Measurements from ENCODE around the gene ENO3.
A peak's percentile ranks its signal among the peaks of the same experiment; 100 is the strongest.

Gene ENO3

DNA sequence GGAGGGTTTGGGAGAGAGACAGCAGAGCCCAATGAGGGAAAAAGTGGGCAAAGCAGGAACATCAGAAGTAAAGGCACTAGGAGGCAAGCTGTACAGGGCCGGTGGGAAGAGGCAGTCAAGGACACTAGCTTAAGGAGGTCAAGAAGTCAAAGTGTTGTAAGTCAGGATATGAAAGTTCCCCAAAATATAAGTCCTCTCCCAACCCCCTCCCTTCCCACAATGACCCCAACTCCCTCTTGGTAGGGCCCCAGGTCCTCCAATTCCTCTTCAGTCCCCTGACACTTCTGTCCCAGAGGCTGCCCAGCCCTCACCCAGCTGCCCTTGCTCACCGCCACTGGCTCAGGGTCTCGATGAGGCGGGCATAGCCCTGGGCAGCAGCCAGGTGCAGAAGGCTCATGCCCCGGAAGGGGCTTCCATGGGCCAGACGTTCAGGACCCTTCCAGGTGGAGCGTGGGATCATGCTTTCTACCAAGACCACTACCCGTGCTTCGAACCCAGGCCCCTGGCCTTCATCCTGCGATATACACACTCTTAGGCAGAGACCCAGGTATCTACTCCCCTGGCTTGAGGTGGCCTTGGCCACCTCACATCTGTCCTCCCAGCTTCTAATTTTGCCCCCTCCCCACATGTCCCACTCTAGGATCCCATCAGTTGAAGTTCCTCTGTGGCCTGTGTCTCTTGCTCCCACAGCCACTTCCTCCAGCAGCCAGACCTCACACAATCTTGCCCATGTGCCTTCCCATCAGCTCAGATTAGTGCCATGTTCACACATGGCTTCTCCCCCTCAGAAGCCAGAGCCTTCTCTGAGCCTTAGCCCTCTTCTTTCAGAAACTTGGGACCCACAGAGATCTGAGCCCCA is 22.6 kb downstream of the ENO3 start:
- DNase-seq (ENCODE audit: low read depth) = no peak

DNA sequence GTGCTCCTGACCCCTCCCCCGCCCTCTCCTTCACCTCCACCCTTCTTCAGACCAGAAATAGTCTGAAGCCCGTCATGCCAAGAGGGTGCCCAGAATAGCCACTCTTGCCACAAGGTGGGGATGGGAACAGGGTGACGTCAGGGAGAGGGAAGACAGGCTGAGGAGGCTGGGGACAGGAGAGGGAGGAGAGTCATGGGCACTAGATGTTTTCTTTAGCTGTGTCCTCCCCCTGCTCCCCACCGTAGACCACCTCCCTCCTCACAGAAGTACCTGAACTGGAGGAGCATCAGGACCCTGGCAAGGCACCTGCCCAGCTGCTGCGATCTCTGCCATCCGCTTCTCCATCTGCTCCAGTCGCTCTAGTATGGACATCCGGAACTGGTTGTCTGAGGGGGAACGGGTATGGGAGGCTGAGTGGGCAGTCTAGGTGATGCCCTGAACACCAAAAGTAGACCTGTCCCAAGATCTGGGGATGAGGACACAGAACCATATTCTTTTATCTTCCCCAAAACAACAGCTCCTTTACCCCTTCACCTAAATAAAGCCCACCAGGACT is 23.3 kb downstream of the ENO3 start:
- no peak for DNase-seq (ENCODE audit: low read depth)

DNA sequence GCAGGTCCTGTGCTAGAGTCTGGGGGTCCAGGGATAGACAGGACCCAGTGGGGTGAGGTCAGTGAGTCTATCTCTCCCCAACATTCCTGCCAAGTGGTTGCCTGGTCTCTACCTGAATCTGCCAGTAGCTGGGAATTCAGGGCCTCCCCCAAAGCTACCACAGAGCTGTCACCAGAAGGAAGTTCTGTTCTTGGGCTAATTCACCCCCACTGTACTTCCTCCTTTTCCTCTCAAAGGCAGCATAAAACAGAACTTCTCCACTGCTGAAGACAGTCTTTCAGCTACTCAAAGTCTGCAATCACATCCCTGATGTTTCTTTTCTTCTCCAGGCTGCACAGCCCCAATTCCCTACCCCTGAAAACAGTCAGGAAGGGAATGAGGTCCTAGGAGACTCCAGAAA is 27.8 kb downstream of the ENO3 start:
- DNase-seq (ENCODE audit: low read depth) = no peak

DNA sequence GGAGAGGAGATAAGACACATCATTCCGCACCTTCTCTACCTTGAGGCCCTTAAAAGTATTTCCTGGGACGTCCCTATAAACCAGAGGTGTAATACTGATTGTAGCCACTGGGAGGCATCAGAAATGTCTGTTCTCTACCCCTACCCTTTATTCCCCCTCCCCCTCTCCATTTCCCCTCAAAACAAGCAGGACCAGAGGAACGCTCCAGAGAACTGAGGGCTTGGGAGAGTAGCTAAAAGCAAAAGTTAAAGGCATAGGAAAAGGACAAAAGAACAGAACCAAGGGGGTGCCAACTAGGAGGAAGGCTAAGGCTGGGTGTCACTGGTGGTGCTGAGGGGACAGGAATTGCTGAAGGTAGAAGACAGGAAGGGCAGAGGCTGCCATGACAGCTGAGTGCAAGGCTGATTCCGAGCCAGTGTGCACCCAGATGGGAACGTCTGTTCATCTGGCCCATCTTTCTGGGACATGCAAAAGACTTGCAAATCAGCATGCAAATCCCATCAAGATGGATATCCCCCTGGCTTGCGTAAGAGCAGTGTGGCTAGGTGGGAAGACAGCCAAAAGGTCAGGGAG is 29.8 kb downstream of the ENO3 start:
- DNase-seq (ENCODE audit: low read depth) = no peak

DNA sequence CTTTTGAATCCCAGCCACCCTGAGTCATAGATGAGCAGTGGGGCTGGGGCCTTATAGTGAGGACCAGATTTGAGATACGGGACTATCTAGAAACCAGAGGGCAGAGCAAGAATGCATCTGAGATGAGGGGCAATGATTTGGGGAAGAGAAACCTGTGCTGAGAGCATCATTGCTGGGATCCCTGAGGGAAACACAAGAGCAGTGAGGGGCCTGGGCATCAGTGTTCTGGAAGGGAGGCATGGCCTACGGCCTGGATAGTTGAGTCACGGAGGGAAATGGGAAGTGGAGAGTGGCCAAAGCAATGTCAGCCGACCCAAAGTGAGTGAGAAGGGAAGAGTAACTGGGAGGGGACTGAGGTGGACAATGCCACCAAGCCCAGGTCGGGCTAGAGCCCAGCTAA is 31.4 kb downstream of the ENO3 start:
- no peak for DNase-seq (ENCODE audit: low read depth)

DNA sequence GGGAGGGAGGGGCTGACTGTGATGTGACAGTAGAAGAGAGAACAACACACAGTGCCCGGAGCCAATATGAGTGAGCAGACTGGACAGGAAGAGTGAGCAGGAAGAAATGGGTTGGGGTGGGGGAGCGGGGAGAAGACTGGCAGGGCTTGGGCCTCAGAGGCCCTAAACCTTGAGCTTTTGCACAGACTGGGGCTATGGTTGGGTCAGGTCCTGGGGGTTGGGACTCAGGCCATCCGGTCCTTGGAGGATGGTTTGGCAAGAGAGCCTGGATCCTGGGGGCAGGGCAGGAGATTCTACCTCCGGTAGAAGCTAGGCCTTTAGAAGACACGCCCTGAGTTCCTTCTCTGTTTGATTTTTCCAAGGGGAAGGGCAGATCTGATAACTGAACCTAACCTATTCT is 35.5 kb downstream of the ENO3 start:
- no peak for DNase-seq (ENCODE audit: low read depth)

DNA sequence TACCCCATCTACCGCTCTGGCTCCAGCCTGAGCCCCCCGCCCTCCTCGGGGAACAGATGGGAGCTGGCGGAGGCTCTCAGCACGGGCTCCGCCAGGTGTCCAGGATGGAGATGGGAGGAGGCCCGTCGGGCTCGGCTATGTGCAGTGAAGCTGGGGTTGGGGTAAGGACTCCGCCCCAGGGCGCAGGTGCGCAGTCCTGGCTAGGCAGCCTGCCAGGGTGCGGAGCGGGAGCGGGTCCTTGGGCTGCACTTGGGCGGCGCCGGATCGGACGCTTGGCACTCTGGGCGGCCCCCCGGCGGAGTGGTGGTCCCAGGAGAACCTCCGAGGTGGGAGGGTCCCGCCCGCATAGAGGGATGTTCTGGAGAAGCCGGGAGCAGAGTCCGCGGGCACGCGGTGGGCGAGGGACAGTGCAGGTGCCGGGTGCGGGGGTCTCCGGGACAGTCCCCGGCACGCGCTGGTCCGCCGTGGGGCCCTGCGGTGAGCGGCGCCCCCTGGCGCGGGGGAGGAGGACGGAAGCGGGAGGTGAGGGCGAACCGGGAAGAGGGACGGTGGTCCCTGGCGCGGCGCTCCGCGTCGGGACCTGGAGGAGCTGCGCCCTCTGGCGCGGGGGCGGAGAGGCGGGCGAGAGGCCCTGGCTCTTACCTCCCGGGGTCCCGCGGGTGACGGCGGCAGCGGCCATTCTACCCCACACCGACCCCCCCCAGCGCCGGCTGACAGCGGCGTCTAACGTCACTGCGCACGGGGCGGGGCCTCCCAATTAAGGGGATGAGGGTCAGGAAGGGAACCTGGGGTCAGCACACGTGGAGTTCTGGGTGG is 36.2 kb downstream of the ENO3 start, which contains the start of gene CAMTA2:
CAMTA2 (minus strand) TSS at position 725 of the 816 bp plus-strand sequence. CDS start 1,453 bp downstream, outside the sequence.
- DNase-seq (ENCODE audit: low read depth) = no peak

DNA sequence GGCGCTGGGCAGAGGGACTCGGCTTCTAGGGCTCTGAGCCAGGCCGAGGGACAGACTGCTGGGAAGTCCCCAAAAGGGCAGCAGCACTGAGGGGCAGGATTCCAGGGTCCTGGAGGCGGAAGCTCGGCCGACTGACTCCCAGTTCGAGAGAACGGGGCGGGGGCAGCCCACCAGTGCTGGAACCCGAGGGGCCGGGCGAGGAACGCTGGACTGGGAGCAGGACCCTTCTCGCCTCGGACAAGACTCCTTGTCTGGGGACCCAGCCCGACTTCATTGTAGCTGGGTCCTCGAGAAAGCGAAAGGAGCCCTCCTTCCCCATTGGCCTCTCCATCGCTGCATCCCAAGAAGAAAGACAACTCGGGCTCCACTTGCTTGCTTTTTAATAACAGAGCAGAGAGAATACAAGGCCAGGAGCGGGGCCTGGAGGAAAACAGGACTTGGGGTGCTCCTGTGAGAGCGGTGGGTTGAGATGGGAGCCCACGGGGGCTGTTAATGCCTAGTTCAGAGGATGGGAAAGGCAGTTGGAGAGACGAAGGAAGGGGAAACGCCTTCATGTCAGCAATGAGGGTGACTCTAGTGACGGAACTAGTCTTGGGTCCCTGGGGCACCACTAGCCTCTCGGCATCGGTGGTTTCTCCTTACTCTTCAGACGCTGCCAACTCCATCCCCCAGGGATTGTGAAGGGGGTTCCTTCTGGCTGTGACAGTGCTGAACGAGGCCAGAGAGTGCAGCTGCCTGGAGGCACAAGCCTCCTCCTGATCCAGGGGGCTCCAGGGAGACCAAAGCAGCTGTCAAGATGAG is 37.0 kb downstream of the ENO3 start:
- no peak for DNase-seq (ENCODE audit: low read depth)

DNA sequence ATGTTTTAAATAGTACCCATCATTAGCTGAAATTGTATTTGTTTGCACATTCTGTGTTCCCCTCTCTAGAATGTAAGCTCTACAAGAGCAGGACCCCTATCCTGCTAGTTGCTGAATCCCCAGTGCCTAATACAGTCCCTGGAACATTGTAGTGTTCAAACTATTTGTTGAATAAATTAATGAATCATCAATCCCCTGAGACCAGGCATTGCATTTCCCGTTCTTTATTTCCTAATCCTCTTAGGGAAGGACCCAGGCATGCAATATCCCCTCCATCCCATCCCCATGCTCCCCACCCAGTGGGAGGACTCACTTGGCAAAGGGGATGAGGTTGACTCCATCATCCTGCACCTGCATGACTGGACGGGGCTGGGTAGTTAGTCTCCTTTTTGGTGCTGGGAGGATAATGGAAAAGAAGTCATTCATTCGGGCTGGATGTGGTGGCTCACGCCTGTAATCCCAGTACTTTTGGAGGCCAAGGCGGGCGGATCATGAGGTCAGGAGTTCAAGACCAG is 43.2 kb downstream of the ENO3 start:
- DNase-seq (ENCODE audit: low read depth) = no peak

DNA sequence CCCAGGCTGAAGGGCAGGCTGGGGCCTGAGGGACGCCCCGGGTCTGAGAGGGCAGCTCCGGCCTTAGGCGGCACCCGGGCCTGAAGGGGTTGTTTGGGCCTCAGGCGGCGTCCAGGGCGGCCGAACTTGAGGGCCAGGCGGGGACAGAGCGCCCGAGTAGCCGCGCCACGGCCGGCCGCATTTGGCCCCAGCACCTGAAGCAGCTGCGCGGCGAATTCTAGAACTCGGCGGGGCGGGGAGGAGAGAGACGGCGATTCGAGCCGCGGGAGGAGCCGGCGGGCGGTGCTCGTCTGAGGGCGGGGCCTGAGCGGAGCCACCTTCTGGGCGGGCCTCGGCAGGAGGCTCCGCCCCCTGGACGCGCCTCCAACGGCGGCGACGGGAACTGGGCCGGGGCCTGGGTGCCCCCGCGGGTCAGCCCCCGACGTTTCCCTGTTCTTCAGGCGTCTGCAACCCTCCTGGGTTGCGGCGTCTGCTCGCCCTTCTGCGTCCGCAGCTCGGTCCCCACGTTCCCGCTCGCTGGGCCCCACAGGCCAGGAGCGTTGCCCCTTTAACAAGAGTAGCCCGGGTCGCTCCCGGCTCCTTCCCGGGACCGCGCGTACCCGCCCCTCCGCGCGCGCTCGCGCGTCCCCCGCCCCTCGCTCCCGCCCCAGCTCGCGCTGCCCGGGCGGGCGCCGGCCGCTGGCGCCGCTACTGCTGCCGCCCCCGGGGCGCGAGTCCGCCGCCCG is 46.5 kb downstream of the ENO3 start, which contains the start of the genes INCA1 and KIF1C:
INCA1 (minus strand) TSS at position 221 of the 725 bp plus-strand sequence. CDS start 3,085 bp downstream, outside the sequence.
KIF1C (plus strand) TSS at position 649 of the 725 bp plus-strand sequence. CDS start 2,297 bp downstream, outside the sequence.
- DNase-seq (ENCODE audit: low read depth) = peak; percentile 77

DNA sequence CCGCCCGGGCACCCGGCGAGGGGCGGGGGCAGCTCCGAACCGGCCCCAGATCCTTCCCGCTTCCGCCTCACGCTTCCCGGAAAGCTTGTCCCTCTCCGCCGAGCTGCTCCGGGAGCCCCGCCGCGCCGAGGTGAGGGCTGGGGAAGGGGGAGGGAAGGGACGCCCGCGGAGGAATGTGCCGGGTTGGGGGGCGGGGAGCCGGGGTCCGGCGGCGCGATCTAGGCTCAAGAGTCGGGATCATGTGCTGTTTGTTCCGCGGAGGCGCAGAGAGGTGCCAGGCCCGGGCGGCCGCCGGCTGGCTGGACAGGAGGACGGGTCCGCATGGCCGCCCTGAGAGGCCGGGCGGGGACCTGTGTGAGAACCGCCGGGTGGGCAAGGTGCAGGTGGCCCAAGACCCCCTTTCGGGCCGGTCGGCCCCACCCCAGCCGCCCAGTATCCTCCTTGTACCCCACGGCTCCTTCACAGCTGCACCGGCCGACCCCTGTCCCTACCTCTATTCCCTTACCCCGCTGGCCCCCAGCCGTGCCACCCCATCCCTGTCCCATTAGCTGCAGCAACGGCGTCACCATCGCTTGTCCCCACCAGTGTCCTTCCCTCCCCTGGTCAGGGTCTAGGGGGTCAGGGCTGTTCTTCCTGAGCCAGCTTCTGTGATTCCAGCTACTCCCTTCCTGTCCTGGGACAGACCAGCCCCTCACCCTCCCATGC is 47.3 kb downstream of the ENO3 start:
- no peak for DNase-seq (ENCODE audit: low read depth)

DNA sequence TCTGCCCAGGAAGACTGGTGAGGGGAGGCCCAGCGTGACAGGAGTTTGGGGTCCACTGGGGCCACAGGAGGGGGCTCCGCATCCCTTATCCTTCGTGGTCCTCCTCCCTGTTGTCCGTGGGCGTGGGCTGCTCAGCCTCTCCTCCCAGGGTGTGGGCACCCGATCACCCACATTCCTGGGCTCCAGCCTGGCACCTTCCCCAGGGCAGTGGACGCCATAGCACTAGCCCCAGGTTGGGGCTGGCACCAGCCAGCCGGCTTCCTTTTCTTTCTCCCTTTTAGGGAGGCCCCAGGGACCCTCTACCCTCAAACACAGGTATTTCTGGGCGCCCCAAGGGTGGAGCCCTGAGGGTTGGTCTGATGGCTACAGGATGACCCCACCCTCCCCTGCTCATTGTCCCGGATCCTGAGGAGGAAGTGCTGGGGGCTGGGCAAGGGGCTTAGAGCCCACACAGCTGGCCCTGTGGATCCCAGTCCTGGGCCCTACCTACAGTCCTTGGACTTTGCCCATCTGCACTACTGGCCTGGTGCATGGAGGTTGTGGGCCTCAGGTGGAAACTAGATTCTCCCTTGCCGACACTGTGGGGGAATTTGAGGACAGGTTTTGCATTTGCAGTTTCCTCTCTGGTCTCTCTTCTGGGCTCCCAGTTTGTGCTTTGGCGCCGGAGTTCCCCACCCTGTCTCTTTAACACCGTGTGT is 48.0 kb downstream of the ENO3 start:
- no peak for DNase-seq (ENCODE audit: low read depth)

DNA sequence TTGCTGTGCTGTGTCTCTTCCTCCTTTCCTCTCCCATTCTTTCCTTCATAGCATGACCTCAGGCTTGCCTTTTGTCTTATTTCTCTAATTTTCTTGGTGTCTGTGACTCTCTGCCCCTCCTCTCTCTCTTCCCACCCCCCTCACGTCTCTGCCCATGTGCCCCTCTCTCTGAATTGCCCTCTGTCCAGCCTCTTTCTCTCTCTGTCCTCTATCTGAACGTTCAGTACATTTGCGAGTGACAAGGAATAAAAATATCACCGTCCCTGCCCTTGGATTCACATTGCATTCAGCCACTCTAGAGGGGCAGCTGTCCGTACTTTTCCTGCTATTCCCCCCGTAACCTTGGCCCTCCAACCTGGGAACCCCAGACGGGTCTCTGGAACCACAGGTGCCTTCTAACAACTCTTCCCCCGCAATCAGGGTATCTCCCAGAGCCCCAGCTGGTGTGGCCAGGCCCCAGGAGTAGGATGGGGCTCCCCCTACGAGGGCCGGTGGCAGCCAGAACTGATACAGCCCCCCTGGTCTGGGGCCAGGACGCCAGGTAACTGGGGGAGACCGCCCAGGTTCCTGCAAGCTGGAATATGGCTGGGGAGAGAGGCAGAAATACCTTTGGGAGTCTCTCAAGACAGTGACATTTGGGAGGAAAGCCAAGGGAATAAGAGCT is 48.6 kb downstream of the ENO3 start:
- DNase-seq (ENCODE audit: low read depth) = no peak

DNA sequence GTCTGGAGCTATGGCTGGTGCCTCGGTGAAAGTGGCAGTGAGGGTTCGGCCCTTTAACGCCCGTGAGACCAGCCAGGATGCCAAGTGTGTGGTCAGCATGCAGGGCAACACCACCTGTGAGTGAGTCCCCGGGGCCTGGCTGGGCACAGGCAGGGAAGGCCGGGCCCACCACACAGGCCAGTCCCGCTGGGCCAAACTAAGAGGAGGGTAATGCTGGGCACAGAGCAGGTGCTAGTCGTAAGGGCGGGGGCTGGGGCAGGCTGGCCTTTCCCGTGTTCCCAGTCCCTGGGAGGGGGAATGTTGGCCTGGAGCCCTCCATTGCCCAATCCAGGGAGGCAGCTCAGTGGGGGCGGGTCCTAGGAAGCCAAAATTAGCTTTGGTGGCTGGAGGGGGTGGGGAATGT is 49.3 kb downstream of the ENO3 start:
- no peak for DNase-seq (ENCODE audit: low read depth)

DNA sequence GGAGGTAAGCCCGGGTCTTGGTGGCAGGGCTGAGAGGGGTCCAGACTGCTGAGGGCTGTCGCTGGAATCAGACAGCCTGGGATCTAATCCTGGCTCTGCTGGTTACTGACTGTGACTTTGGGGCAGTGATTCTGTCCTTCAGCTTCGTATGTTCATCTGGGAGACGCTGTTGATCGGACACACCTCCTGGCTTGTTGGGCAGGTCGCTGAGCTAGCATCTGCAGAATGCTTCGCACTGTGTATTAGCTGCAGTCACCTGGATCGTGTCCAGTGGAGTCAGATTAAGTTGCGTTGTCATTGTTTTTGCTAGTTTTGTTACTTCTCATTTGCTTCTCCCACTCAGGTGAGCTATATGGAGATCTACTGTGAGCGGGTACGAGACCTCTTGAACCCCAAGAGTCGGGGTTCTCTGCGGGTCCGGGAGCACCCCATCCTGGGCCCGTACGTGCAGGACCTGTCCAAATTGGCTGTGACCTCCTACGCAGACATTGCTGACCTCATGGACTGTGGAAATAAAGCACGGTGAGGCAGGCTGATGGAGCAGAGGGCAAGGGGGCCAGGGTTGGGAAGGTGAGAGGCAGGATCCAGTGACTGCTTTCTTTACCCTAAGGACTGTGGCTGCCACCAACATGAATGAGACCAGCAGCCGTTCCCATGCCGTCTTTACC is 51.3 kb downstream of the ENO3 start:
- no peak for DNase-seq (ENCODE audit: low read depth)

DNA sequence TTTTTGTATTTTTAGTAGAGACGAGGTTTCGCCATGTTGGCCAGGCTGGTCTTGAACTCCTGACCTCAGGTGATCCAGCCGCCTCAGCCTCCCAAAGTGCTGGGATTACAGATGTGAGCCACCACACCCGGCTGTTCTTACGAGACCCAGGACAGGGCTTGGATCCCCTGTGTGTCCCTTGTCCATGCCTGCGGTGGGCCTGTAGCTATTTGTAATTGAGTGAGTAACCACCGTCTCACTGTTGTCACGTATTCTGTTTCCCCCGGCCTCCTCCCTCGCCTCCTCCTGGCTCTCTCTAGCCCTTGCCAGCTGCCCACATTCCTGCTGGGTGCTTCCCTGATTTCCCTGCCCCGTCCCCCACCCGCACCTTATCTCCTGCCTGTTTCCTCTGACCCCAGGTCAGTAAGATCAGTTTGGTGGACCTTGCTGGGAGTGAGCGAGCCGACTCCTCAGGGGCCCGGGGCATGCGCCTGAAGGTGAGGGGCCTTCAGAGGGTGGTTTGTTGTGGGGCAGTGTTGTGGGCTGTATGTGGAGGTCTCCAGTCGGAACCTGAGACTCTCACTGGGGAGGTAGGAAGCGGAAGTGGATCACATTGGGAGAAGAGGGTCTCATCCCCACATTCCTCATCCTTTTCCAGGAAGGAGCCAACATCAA is 52.4 kb downstream of the ENO3 start:
- DNase-seq (ENCODE audit: low read depth) = no peak

All from GM04504 (cell line).